22Rv1 (cell line): Measurements from ENCODE around the gene TP53RK.

Experiments
- ZFX ChIP-seq: fragments of 450-650 bp; IDR thresholded peaks from 2 replicates; pipeline ENCODE4 v1.6.1; 2017; ENCODE audit warnings: antibody characterized with exemption, borderline replicate concordance
- TF ChIP-seq, protein P1 (sequence below): fragments of 450-650 bp; IDR thresholded peaks from 2 replicates; pipeline ENCODE4 v1.5.1; 2017; ENCODE audit warnings: mild to moderate bottlenecking

DNA sequence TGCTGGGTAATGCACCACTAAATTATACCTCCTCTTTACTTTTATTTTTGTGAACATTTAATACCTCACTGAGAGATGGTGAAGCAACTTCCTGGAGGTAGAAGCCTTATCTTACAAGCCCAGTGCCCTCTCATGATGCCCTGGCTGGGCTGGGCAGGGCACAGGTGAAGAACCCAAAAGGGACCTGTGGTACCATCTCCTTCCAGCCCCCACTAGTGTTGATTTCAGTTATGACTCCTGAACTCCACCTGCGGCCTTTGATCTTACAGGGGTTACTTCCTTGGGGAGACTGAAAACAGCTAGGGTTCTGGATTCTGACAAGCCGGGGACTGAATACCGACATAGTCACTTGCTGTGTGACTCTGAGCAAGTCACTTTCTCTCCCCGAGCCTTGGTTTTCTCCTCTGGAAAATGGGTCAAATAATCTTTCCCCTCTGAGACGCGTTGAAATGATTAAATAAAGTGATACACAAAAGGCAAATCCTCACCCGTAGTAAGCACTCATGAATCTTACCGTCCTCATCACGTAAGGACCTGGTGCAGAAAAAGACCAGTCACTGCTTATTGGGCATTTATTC, 39.2 kb downstream of the TP53RK start:
- TF ChIP-seq, protein P1, sequence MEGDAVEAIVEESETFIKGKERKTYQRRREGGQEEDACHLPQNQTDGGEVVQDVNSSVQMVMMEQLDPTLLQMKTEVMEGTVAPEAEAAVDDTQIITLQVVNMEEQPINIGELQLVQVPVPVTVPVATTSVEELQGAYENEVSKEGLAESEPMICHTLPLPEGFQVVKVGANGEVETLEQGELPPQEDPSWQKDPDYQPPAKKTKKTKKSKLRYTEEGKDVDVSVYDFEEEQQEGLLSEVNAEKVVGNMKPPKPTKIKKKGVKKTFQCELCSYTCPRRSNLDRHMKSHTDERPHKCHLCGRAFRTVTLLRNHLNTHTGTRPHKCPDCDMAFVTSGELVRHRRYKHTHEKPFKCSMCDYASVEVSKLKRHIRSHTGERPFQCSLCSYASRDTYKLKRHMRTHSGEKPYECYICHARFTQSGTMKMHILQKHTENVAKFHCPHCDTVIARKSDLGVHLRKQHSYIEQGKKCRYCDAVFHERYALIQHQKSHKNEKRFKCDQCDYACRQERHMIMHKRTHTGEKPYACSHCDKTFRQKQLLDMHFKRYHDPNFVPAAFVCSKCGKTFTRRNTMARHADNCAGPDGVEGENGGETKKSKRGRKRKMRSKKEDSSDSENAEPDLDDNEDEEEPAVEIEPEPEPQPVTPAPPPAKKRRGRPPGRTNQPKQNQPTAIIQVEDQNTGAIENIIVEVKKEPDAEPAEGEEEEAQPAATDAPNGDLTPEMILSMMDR: no peak
- TF ChIP-seq ZFX: no peak
